K562 (cell line): ENCODE results near the gene NXNL2. TPM values are rescaled to one million over a fixed set of nuclear protein-coding genes. Genes with fewer than 3 reads are reported as not detected.

Experiments used
- ATAC-seq: fragments of 200-7000 bp; cut with Tn5 transposase; 3 replicates; pipeline ENCODE4 v1.9.1; 2020; ENCODE audit warnings: moderate library complexity
- BruUV-seq: library from RNA; stranded (reverse); fragments of 400-500 nt; replicated peaks from 2 replicates; lab custom pipeline; 2021; lab: Mats Ljungman, UMichigan
- CTCF ChIA-PET: fragments of 300-600 bp; formaldehyde crosslinking; extraction: SDS; loops from one replicate; lab custom pipeline; 2021; ENCODE audit warnings: low intra/inter-chr PET ratio; lab: Yijun Ruan, JAX
- POLR2A ChIA-PET: fragments of 300-600, 350-650 bp; sonication (Branson Sonifier 250); formaldehyde crosslinking; extraction: SDS; loops from one replicate; lab custom pipeline; 2021; ENCODE audit warnings: antibody characterized with exemption, inconsistent platforms; lab: Yijun Ruan, JAX
- DNase-seq, 4 experiments: peaks; one replicate each; pipeline versions ENCODE4 v3.0.0 to v3.0.0-alpha.2; 2011 to 2018; ENCODE audit warnings: low spot score in 3 of 4, mixed read lengths in 3 of 4; ENCODE audit errors: extremely low read depth in 1 of 4
- FAIRE-seq: peaks from 2 replicates; lab custom pipeline; 2011; peaks lifted over from hg19 to GRCh38; lab: Jason Lieb, UNC
- H2AFZ ChIP-seq: 2 replicates; pipeline ENCODE4 v1.6.0; 2011; ENCODE audit warnings: low read depth, low read length, control low read depth, inconsistent platforms
- H3K27ac ChIP-seq: fragments of 200-600 bp; 3 replicates; pipeline ENCODE4 v1.8.0; 2011; ENCODE audit warnings: low read depth, mild to moderate bottlenecking, control low read depth, inconsistent platforms, low read length, moderate library complexity, mixed read lengths; ENCODE audit errors: extremely low read depth
- H3K27me3 ChIP-seq, 2 experiments: fragments of 300-600 bp in 1 of 2; 2 replicates in 1 of 2; 3 replicates in 1 of 2; pipeline versions ENCODE4 v1.6.0 to v1.8.0; 2011; ENCODE audit warnings: inconsistent platforms in 2 of 2, low read length in 2 of 2, mild to moderate bottlenecking in 1 of 2, mixed read lengths in 1 of 2, moderate library complexity in 1 of 2; ENCODE audit not compliant: control insufficient read depth in 2 of 2, insufficient read depth in 2 of 2
- H3K36me3 ChIP-seq: fragments of 300-600 bp; 3 replicates; pipeline ENCODE4 v1.8.0; 2011; ENCODE audit warnings: mild to moderate bottlenecking, low read length, inconsistent platforms; ENCODE audit not compliant: control insufficient read depth, insufficient read depth
- H3K4me1 ChIP-seq, 2 experiments: fragments of 200-600 bp in 1 of 2; replicated peaks in 1 of 2; 2 replicates in 1 of 2; 3 replicates in 1 of 2; pipeline versions ENCODE4 v1.5.1 to v1.8.0; 2011; ENCODE audit warnings: inconsistent platforms in 2 of 2, low read length in 2 of 2, mild to moderate bottlenecking in 1 of 2, mixed read lengths in 1 of 2, moderate library complexity in 1 of 2; ENCODE audit not compliant: control insufficient read depth in 2 of 2, insufficient read depth in 2 of 2
- H3K4me2 ChIP-seq: 2 replicates; pipeline ENCODE4 v1.6.1; 2011; ENCODE audit warnings: low read length, control low read depth, inconsistent platforms, mixed read lengths; ENCODE audit not compliant: insufficient read depth
- H3K4me3 ChIP-seq: fragments of 200-600 bp; sonication (generic), shearing (Covaris generic); 2 replicates; pipeline ENCODE4 v1.5.1; 2016; ENCODE audit warnings: control low read depth, inconsistent platforms
- H3K79me2 ChIP-seq: fragments of 200-600 bp; 3 replicates; pipeline ENCODE4 v1.8.0; 2011; ENCODE audit warnings: low read length, inconsistent platforms; ENCODE audit not compliant: control insufficient read depth, insufficient read depth
- H3K9ac ChIP-seq, 2 experiments: 2 replicates each; pipeline versions ENCODE4 v1.6.0 to v1.6.1; 2011; ENCODE audit warnings: low read depth in 2 of 2, low read length in 2 of 2, control low read depth in 1 of 2, inconsistent platforms in 1 of 2, mild to moderate bottlenecking in 1 of 2, mixed read lengths in 1 of 2; ENCODE audit not compliant: insufficient read depth in 1 of 2
- H3K9me1 ChIP-seq: one replicate; pipeline ENCODE4 v1.6.0; 2011; ENCODE audit warnings: inconsistent platforms, mild to moderate bottlenecking, low read length, moderate library complexity; ENCODE audit not compliant: control insufficient read depth, insufficient read depth
- H3K9me3 ChIP-seq: replicated peaks from 2 replicates; pipeline ENCODE4 v1.5.1; 2011; ENCODE audit warnings: low read depth, low read length, inconsistent platforms; ENCODE audit not compliant: control insufficient read depth, insufficient read depth
- H4K20me1 ChIP-seq: replicated peaks from 2 replicates; pipeline ENCODE4 v1.6.1; 2011; ENCODE audit warnings: low read length, inconsistent platforms, mixed read lengths; ENCODE audit not compliant: control insufficient read depth, insufficient read depth
- ETS2 ChIP-seq: IDR thresholded peaks from 2 replicates; pipeline ENCODE4 v1.6.1; 2016; ENCODE audit warnings: borderline replicate concordance, missing genetic modification characterization, mild to moderate bottlenecking, moderate library complexity, missing compliant biosample characterization; ENCODE audit not compliant: poor library complexity, severe bottlenecking
- HMG20B ChIP-seq: fragments of 250-450 bp; sonication (Bioruptor Pico); IDR thresholded peaks from 2 replicates; pipeline ENCODE4 v1.5.0; 2021; ENCODE audit warnings: mild to moderate bottlenecking
- NR2C2 ChIP-seq, 2 experiments: fragments of 200-800 bp in 1 of 2; sonication (Bioruptor generic) in 1 of 2; sonication (generic) in 1 of 2; formaldehyde crosslinking in 1 of 2; IDR thresholded peaks; 2 replicates each; pipeline versions ENCODE4 v1.6.1 to v1.8.0; 2016 to 2022; ENCODE audit warnings: mild to moderate bottlenecking in 1 of 2, missing compliant biosample characterization in 1 of 2, missing genetic modification characterization in 1 of 2, missing genetic modification reagents in 1 of 2
- SMC3 ChIP-seq: conservative IDR thresholded peaks from 2 replicates; pipeline ENCODE4 v1.6.1; 2011; ENCODE audit warnings: low read depth, low read length, improper control_type of control experiment; ENCODE audit not compliant: insufficient read depth
- ZNF23 ChIP-seq: fragments of 250-450 bp; sonication (Bioruptor Pico); IDR thresholded peaks from 2 replicates; pipeline ENCODE4 v1.4.0; 2020; ENCODE audit warnings: mild to moderate bottlenecking
- WGBS: fragments of 100-300 bp; shearing (Covaris generic); methylation state at CpG from one replicate; pipeline ENCODE4 v1.1.6; 2016; ENCODE audit warnings: low coverage, mixed read lengths; ENCODE audit not compliant: insufficient coverage; ENCODE audit errors: missing lambda C conversion rate; 5-methylcytosine and 5-hydroxymethylcytosine counted together
- in situ Hi-C: fragments of 300-500 bp; cut with MboI; formaldehyde crosslinking; loops from 4 replicates; pipeline ENCODE4 v1.15.0; 2018; ENCODE audit warnings: inconsistent platforms, mixed read lengths
- intact Hi-C: fragments of 100-400 bp; cut with micrococcal nuclease; formaldehyde crosslinking; loops from 2 replicates; pipeline ENCODE4 v1.14.2; 2022
- polyA plus RNA-seq, 8 experiments: library from polyadenylated mRNA; depleted of rRNA in 4 of 8; stranded (reverse) in 5 of 8; unstranded in 3 of 8; fragments of >200 nt; fragmentation: Nextera tagmentation in 2 of 8; fragmentation: Illumina TruSeq in 1 of 8; extraction: Ambion mirVana in 2 of 8; extraction: Trizol in 1 of 8; gene quantifications; 2 replicates each; pipeline versions ENCODE4 v1.2.1 to v1.2.3, GENCODE V29; 2011 to 2014; ENCODE audit warnings: inconsistent platforms in 1 of 8, missing spikeins in 1 of 8
- total RNA-seq, 7 experiments: library from RNA; depleted of rRNA in 6 of 7; stranded (reverse); fragments of >200 nt in 6 of 7; fragmentation: Illumina TruSeq in 2 of 7; extraction: Trizol in 2 of 7; gene quantifications; 2 replicates each; pipeline versions ENCODE4 v1.2.1 to v1.2.3, GENCODE V29; 2011 to 2021; ENCODE audit warnings: low replicate concordance in 1 of 7
- TF ChIP-seq, protein P1 (sequence below), 3 experiments: fragments of 200-800 bp in 1 of 3; fragments of 250-450 bp in 1 of 3; fragments of 450-650 bp in 1 of 3; sonication (Bioruptor Pico) in 1 of 3; sonication (Bioruptor generic) in 1 of 3; formaldehyde crosslinking in 1 of 3; IDR thresholded peaks; 2 replicates each; pipeline versions ENCODE4 v1.6.1 to v1.8.0; 2016 to 2022; ENCODE audit warnings: mild to moderate bottlenecking in 2 of 3, missing genetic modification characterization in 2 of 3, missing compliant biosample characterization in 1 of 3, moderate library complexity in 1 of 3
- TF ChIP-seq, protein P2 (sequence below), 2 experiments: fragments of 450-650 bp in 1 of 2; sonication (generic) in 1 of 2; formaldehyde crosslinking in 1 of 2; IDR thresholded peaks; 2 replicates each; pipeline versions ENCODE4 v1.7.1 to v1.9.0; 2016 to 2022; ENCODE audit warnings: inconsistent platforms in 1 of 2, mild to moderate bottlenecking in 1 of 2, missing genetic modification reagents in 1 of 2

NXNL2 gene
- total and polyA plus RNA-seq, 9 of the 15 experiments (the other 6 are each of a cell fraction or from before 2014, with no cell fraction given), result 0.15 to 0.19 TPM; not detected in 7

DNA sequence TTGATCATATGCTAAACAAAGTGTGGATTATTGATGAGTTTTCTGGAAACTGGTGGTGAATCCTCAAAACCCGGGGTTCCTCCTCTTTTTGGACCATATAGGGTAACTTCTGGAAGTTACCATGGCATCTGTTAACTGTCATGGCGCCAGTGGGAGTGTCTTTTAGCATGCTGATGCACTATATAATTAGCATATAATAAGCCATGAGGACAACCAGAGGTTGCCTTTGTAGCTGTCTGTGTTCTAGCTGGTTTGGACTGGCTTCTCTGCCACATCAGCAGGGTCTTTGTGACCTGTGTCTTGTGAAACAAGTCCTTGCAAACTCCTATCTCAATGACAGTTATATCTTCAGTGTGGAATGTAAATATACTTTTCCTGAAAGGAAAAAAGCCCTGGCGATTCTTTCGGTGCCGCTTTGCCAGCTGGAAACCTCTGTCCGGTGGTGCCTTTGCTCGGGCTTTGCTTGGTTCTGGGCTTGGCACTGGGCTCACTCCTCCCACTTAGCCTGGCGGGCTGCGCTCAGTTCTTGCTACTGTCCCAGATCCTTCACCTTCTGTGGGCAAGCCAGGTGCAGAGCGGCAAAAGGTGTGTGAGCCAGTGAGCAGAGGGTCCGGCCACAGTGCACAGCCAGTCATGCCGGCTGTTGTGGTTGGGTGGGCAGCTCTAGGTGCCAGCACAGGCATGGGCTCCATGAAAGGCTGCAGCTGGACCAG lies 20.4 kb downstream of the NXNL2 start:
- H3K9me1 ChIP-seq, result no peaks in the 10 kb centered on the region
- H3K4me1 ChIP-seq, result no peaks in the 10 kb centered on the region
- ATAC-seq (no peak), DNase-seq (no peak), FAIRE-seq (no peak)
- H3K27me3 ChIP-seq, result peaks cover 2 to 16% of the 10 kb centered on the region in 2 experiments; a peak in 2 of 5 replicates
- no peaks in the 10 kb centered on the region for H3K9me3 ChIP-seq
- WGBS, result 2% methylated on average over 9 of the region's 12 CpGs
- H3K36me3 ChIP-seq, result no peaks in the 10 kb centered on the region
- H3K4me3 ChIP-seq, result no peak overlapping the region
- no peaks in the 10 kb centered on the region for H3K79me2 ChIP-seq
- no peak overlapping the region for H3K9ac ChIP-seq
- ChIA-PET POLR2A (no interaction called here), CTCF (no interaction called here)
- intact Hi-C loops, result no loop called here
- BruUV-seq, result no TSS peak
- no peak overlapping the region for H3K27ac ChIP-seq
- in situ Hi-C loops, result loop anchor here (25.0 kb wide), 1 partner anchor 593 kb away; the partner anchor contains the start of gene CDK20
- H4K20me1 ChIP-seq, result no peaks in the 10 kb centered on the region
- H2AFZ ChIP-seq, result no peak overlapping the region
- H3K4me2 ChIP-seq, result no peak overlapping the region
- TF ChIP-seq SMC3, result no peak
- TF ChIP-seq, protein P1, sequence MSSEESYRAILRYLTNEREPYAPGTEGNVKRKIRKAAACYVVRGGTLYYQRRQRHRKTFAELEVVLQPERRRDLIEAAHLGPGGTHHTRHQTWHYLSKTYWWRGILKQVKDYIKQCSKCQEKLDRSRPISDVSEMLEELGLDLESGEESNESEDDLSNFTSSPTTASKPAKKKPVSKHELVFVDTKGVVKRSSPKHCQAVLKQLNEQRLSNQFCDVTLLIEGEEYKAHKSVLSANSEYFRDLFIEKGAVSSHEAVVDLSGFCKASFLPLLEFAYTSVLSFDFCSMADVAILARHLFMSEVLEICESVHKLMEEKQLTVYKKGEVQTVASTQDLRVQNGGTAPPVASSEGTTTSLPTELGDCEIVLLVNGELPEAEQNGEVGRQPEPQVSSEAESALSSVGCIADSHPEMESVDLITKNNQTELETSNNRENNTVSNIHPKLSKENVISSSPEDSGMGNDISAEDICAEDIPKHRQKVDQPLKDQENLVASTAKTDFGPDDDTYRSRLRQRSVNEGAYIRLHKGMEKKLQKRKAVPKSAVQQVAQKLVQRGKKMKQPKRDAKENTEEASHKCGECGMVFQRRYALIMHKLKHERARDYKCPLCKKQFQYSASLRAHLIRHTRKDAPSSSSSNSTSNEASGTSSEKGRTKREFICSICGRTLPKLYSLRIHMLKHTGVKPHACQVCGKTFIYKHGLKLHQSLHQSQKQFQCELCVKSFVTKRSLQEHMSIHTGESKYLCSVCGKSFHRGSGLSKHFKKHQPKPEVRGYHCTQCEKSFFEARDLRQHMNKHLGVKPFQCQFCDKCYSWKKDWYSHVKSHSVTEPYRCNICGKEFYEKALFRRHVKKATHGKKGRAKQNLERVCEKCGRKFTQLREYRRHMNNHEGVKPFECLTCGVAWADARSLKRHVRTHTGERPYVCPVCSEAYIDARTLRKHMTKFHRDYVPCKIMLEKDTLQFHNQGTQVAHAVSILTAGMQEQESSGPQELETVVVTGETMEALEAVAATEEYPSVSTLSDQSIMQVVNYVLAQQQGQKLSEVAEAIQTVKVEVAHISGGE (CRISPR knock-in tag; IDR thresholded peaks at IDR 0.05), result no peak
- TF ChIP-seq NR2C2 (CRISPR knock-in tag; IDR thresholded peaks at IDR 0.05), result no peak
- TF ChIP-seq NR2C2 (tag; IDR thresholded peaks at IDR 0.05), result no peak
- no peak for TF ChIP-seq ZNF23
- no peak for TF ChIP-seq ETS2
- TF ChIP-seq, protein P2, sequence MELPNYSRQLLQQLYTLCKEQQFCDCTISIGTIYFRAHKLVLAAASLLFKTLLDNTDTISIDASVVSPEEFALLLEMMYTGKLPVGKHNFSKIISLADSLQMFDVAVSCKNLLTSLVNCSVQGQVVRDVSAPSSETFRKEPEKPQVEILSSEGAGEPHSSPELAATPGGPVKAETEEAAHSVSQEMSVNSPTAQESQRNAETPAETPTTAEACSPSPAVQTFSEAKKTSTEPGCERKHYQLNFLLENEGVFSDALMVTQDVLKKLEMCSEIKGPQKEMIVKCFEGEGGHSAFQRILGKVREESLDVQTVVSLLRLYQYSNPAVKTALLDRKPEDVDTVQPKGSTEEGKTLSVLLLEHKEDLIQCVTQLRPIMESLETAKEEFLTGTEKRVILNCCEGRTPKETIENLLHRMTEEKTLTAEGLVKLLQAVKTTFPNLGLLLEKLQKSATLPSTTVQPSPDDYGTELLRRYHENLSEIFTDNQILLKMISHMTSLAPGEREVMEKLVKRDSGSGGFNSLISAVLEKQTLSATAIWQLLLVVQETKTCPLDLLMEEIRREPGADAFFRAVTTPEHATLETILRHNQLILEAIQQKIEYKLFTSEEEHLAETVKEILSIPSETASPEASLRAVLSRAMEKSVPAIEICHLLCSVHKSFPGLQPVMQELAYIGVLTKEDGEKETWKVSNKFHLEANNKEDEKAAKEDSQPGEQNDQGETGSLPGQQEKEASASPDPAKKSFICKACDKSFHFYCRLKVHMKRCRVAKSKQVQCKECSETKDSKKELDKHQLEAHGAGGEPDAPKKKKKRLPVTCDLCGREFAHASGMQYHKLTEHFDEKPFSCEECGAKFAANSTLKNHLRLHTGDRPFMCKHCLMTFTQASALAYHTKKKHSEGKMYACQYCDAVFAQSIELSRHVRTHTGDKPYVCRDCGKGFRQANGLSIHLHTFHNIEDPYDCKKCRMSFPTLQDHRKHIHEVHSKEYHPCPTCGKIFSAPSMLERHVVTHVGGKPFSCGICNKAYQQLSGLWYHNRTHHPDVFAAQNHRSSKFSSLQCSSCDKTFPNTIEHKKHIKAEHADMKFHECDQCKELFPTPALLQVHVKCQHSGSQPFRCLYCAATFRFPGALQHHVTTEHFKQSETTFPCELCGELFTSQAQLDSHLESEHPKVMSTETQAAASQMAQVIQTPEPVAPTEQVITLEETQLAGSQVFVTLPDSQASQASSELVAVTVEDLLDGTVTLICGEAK (IDR thresholded peaks at IDR 0.05), result no peak
- TF ChIP-seq, protein P2 (CRISPR knock-in tag; IDR thresholded peaks at IDR 0.05), result no peak
- no peak for TF ChIP-seq HMG20B
